Measurements from ENCODE around the gene CENPC.
"Not testable (repeated sequence)": the region's sequence is repeated elsewhere in the genome, so short reads cannot be mapped to it uniquely, and the experiment has no call there.

Gene CENPC

GRCh38 chr4:67549123-67549522 is 3.8 kb upstream of the CENPC start:
- no peak for DNase-seq

- DNase-seq = no peak
These were observed 1.7 kb upstream of the CENPC start for GRCh38 chr4:67546971-67547370.

GRCh38 chr4:67546004-67546356 is 677 bp upstream of the CENPC start:
- no peak for DNase-seq

- no peak for DNase-seq
These were observed 3.2 kb downstream of the CENPC start for GRCh38 chr4:67542076-67542475.

DNA sequence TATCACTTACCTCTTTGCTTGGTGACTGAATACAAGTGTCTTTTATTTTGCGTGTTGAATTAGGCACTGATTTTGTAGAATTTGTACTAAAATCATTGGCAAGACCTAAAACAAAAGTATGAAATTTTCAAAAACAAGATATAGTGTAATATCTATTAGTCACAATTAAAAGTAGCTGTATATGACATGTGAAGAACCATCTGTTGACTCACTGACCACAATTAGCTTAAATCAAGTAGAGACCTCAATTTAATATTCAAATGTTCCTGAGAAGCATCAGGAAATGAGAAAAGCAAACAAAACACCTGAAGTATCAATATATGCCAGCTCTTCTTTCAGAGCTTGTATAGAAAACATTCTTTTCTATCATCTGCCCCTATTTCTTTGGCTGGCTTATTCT is 5.5 kb downstream of the CENPC start:
- no peak for DNase-seq

GRCh38 chr4:67535280-67535840 is 9.9 kb downstream of the CENPC start:
- no peak for DNase-seq

DNA sequence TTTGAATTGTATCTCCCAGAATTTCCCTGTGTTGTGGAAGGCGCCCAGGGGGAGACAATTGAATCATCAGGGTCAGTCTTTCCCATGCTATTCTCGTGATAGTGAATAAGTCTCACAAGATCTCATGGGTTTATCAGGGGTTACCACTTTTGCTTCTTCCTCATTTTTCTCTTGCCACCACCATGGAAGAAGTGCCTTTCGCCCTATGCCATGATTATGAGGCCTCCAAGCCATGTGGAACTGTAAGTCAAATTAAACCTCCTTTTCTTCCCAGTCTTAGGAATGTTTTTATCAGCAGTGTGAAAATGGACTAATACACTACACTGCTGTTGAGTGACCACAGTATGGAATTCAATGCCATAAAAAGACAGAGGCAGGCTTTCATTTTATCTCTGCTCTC is 12.2 kb downstream of the CENPC start:
- no peak for DNase-seq

DNA sequence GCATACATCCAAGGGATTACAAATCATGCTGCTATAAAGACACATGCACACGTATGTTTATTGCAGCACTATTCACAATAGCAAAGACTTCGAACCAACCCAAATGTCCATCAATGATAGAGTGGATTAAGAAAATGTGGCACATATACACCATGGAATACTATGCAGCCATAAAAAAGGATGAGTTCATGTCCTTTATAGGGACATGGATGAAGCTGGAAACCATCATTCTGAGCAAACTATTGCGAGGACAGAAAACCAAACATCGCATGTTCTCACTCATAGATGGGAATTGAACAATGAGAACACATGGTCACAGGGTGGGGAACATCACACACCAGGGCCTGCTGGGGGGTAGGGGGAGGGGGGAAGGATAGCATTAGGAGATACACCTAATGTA is 12.9 kb downstream of the CENPC start:
- not testable (repeated sequence) for DNase-seq

GRCh38 chr4:67531379-67531962 is 13.8 kb downstream of the CENPC start:
- no peak for DNase-seq

- DNase-seq = not testable (repeated sequence)
These were observed 21.2 kb downstream of the CENPC start for GRCh38 chr4:67524140-67524539.

DNA sequence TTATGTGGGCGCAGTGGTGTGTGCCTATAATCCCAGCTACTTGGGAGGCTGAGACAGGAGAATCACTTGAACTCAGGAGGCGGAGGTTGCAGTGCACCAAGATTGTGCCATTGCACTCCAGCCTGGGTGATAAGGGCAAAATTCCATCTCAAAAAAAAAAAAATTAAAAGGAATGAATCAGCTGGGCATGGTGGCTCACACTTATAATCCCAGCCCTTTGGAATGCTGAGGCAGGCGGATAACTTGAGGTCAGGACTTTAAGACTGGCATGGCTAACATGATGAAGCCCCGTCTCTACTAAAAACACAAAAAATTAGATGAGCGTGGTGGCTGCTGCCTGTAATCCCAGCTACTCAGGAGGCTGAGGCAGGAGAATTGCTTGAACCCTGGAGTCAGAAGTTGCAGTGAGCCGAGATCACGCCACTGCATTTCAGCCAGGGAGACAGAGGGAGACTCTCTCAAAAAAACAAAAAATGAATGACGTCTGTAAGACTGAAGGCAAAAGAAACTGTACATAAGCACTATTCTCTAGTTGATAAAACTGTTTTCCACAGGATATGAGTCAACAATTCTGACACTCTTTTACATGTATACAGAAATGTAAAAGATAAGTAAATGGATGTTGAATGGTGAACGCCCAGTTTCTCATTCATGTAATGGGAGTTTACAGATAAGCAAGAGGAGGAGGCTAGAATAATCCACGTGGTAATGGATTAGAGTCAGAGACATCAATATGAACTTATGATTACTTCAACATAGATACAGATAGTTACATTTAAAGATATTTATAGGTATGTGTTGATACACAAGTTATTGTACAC is 22.2 kb downstream of the CENPC start:
- DNase-seq = no peak

GRCh38 chr4:67522230-67522629 is 23.1 kb downstream of the CENPC start:
- no peak for DNase-seq

- no peak for DNase-seq
These were observed 23.8 kb downstream of the CENPC start for GRCh38 chr4:67521506-67521905.

GRCh38 chr4:67520141-67520540 is 25.2 kb downstream of the CENPC start:
- DNase-seq = no peak

DNA sequence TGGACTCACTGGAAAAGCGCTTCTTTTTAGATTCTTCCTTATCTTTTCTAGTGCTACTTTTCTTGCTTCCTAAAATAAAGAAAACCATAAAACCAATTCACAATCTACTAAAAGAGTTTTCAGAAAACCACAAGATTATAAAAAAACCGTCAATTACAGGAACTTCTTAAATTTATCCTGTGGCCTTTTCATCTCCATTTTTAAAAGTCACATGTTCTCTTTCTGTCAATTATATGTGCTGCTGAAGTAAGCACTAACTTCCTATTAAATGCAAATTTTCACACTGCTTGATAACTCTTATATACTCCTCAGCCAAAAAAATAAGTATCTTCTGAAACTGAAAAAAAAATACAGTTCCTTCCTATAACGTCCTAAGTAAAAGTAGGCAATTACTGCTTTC is 32.8 kb downstream of the CENPC start:
- DNase-seq = no peak

DNA sequence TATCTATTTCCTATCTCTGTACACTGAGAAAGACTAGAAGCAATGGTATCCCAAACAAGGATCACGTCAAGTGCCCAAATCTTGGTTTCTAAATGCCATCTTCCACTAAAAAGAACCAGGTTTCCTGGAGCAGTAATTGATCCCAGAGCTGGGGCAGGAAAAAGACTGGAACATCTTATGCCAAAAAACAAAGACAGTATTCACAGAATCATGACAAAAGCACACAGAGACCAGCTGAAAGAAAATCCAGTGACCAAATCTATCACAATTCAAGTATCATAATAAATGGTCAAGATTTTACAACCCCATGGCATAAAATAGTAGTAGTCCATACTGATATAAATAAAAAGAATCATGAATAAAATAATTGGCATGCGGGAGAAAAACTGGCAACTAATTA is 44.9 kb downstream of the CENPC start:
- DNase-seq = no peak

- DNase-seq = no peak
These were observed 45.5 kb downstream of the CENPC start for GRCh38 chr4:67499799-67500198.

DNA sequence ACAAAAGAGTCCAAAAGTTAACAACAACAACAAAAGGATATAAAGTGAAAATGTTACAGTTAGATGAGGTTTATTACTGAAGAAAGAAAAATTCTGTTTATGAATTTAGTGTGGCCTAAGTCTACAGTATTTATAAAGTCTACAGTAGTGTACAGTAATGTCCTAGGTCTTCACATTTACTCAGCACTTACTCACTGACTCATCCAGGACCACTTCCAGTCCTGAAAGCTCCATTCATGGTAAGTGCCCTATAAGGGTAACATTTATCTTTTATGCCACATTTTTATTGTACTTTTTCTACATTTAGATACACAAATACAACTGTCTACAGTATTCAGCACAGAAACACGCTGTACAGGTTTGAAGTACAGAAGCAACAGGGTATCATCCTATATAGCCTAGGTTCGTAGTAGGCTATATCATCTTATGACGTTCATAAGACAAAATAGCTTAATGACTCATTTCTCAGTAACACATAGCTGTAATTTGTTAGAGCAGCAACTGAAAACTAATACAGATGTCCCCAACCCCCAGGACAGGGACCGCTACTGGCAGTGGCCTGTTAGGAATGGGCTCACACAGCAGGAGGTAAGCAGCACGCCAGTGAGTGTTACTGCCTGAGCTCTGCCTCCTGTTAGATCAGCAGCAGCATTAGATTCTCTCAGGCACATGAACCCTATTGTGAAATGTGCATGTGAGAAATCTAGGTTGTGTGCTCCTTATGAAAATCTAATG is 61.3 kb downstream of the CENPC start:
- DNase-seq = no peak

- DNase-seq = no peak
These were observed 64.5 kb downstream of the CENPC start for GRCh38 chr4:67480810-67481209.

- DNase-seq = no peak
These were observed 70.1 kb downstream of the CENPC start for GRCh38 chr4:67475155-67475554.

DNA sequence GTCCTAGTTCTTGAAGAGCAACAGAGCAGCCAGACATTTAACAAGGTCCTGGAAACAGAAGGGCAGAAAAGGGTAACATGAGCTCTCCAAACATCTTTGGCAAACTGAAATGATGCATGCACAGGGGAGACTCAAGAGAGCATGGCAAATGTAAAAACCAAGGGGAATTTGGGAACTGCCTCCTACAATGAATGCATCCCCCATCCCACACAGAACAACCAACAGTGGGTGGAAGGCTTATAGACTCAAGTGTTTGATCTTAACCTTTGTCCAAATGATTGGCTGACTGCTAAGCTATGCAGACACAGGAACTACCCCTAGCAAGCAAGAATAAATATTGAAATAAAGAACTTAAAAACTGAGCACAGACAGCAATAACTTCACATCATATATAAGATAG is 74.4 kb downstream of the CENPC start:
- no peak for DNase-seq

GRCh38 chr4:67468830-67469229 is 76.5 kb downstream of the CENPC start:
- no peak for DNase-seq

GRCh38 chr4:67466751-67467150 is 78.6 kb downstream of the CENPC start:
- no peak for DNase-seq

DNA sequence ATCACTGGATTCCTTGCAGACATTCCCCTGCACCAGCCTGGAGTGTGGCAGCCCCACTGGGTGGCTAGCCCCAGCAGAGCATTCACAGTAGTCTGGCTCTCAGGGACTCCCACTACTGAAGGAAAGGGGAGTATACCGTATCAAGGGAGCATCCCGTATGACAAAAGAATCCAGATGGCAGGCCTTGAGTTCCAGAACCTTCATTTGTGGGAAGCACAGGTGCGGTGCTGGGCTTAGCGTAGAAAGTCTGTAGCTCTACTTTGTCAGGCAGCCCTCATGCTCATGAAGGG is 79.6 kb downstream of the CENPC start:
- DNase-seq = no peak

Measured in stimulated activated CD4-positive, alpha-beta T cell treated with anti-CD3 and anti-CD28 coated beads, Interleukin-4, amount 100 ng/mL, for 24 hours (primary cell).